T-helper 1 cell (primary cell): ENCODE results near the gene IGSF6.

Source experiments
- DNase-seq, 5 donors: peaks; one replicate each; pipeline ENCODE4 v3.0.0-alpha.2; 2012 to 2020

Gene IGSF6

DNA sequence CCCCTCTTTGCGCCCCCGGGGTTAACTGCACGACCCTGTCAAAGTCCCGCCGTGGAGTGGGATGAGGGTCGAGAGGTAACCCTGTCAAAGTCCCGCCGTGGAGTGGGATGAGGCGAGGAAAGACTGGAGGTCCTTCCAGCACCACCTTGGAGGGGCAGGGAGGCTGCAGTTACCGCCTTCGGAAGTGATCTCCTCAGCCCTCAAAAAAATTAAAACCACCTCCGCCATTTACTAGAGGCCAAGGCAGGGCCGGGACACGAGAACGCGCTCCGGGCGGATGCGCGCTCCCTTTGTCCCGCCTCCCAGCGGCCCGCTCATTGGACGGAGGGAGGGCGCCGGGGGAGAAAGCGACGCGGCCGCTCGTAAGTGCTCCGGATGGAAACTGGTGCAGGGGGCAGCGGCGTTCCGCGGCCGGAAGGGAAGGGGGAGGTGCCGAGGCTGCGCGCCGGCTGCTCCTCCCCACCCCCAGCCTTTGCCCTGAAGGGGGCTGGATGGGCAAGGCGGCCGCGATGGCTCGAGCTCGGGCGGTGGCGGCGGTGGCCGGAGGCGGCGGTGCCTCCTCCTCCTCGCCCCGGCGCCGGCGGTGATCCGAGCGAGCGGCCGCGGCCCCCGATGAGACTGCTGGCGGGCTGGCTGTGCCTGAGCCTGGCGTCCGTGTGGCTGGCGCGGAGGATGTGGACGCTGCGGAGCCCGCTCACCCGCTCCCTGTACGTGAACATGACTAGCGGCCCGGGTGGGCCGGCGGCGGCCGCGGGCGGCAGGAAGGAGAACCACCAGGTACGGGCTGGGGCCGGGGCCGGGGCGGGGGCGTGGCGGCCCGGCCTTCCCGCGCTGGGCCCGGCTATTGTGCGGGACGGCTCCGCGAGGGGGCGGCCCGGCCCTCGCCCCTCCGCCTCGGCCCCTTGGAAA lies 53.0 kb downstream of the IGSF6 start, which contains the start of gene METTL9:
TSS of gene METTL9 (plus strand) at position 456 of the 909 bp plus-strand sequence. CDS start at position 613, 157 bp downstream.
- DNase-seq = peak; percentile 88 to 96 (median 91)

DNA sequence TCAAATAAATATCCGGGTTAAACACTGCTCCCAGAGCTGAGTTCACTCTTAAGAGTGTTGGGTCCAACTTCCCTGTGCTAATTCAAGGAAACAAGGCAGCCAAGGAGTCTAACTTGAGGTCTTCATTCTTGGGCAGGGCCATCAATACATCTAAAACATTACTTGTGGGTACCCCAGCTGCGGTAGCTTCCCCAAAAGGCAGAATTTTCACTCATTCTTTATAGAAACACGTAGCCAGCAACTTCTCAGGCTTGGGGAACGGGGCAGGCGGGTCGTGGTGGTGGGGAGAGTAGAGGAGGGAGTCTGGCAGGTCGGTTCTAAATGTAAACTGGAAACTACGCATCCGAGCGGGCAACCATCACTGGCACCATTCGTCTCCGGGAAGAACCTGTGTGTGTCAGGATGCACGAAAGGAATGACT lies 53.7 kb downstream of the IGSF6 start:
- peak in 2 of 5 donors; percentile 13 to 25 for DNase-seq

DNA sequence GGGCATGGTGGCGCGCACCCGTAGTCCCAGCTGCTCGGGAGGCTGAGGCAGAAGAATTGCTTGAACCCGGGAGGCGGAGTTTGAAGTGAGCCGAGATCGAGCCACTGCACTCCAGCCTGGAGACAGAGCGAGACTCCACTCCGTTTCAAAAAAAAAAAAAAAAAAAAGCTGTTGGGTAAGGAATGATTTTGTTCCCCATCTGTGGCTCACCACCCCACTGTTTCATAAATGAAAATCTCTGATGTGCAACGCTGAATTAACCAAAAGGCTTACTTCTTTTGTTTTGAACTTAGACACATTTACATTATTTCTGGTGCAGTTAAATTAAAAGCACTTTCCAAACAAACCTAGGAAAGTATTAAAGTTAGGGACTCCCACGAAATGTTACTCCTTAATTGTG lies 54.2 kb downstream of the IGSF6 start:
- no peak for DNase-seq

DNA sequence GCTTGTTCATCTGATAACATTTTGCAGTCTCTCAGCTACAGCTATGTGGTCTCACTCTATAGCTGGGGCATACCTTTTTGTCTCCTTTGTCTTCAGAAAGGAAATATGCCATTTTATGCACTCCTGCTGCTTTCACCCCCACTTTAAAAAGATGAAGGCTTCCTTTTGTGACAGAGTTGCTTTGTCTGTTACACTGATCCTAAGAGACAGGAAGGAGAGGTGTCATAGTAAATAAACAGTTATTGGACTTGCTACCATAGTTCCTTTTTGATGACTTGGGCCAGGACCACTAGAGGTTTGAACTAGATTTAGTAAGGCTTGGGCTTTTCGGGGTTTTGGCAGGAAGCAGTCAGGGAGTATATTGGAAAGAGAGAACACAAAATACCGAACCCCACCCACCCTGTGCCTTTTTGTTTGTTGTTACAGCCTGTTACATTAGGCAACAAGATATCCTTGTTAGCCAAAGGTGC lies 54.8 kb downstream of the IGSF6 start:
- no peak for DNase-seq

DNA sequence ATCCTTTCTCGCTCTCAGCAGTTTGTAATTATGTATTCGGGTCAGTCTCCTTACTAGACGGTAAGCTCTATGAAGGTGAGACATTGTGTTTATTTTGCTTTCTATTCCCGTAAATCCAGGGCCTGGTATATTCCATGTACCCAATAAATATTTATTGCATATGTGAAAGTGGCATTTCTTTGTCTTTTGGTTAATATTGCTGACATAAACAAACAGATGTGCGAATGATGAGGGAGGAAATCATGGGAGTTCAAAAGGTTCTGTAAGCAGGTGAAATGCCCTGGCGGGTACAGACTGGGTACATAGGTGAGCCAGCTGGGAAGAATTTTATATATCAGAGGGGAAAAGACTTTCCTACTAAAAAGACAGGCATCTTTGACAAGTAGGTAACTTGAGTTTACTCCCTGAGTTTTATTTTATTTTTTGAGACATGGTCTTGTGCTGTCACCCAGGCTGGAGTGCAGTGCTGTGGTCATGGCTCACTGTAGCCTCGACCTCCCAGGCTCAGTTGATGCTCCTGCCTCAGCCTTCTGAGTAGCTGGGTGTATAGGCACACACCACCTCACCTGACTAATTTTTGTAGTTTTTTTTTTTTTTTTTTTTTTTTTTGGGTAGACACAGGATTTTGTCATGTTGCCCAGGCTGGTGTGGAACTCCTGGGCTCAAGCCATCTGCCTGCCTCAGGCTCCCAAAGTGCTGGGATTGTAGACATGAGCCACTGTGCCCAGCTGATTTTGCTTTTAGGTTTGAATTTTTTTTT lies 58.7 kb downstream of the IGSF6 start:
- no peak for DNase-seq

DNA sequence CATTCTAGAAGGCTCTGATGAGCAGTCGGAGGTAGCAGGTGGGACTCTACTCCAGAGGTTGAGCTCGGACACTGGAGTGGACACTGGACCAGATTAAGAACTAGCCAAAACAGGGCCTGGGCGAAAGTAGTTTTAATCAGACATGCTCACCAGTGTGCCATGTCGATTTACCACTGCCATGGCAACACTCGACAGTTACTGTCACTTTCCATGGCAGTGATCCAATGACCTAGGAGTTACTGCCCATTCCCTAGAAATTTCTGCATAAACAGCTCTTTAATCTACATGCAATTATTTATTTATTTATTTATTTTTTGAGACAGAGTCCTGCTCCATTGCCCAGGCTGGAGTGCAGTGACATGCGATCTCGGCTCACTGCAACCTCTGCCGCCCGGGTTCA lies 60.2 kb downstream of the IGSF6 start:
- no peak for DNase-seq

DNA sequence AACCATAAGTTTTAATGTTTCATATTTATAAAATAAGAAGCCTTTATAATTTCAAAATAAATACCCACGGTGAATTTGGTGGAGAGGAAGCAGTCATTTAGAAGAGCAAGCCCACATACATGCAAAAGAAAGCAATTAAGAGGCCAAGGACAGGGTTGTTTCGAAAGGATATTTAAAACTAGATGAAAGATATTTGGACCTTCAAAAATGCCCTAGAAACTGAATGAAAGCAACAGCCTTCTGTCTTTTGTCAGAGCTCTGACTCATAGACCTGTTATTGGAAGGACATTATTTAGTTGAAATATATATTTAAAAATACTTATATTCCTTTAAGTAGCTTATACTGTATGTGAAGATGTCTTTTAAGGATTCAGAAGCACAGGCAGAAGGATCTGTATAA lies 61.6 kb downstream of the IGSF6 start:
- no peak for DNase-seq

DNA sequence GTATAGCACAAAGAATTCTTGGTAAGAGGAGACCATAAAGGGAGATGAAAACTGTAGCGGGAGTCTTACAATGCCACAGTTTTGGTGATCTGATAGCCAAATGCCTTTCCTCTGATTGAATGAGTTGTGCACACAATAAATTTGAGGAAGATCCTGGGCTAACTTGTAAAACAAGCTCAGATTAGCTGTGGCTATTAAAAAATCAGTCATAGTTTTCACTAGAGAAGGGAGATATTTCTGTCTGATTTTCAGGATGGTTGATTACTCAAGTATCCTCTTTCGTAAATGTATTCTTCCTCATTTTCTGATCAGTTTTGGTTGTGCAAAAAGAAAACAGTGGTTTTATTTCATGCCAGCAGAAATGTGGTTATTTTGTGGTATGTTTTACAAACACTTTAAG lies 62.1 kb downstream of the IGSF6 start:
- DNase-seq = no peak

DNA sequence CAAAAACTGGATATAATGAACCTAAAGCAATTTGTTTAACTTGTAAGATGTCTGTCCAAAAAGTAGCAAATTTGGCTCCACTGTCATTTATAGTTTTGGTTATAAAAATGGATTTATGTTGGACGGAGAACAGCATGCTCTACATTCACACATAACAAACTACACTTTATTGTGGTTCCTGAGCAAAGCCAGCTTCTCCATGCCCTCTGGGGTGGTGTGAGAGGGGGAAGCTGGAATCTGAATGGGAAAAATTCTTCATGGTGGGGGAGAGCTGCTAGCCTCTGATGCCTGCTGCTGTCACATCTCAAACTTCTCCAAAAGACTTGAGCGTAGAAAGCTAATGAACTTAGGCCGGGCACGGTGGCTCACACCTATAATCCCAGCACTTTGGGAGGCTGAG lies 62.9 kb downstream of the IGSF6 start:
- no peak for DNase-seq
